Measurements from ENCODE around the gene C19orf25.

Gene C19orf25

DNA sequence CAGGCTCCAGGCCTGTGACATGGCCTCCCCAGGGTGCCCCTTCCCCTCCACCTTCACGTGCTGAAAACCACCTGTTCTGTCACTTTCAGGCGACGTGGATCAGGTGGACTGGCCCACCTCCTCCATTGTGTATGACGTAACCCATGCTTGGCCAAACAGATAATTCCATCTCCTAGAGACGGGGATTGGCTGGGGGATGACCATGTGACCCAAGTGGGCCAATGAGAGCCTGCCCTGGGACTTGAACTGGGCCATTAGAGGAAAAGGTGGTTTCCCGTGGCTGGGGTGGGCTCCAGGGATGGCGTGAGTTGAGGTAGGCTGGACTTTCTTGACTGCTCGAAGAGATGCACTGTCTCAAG is 37.4 kb upstream of the C19orf25 start:
- no peaks in the 10 kb centered on the region for H3K27me3 ChIP-seq (ENCODE audit: insufficient read depth, low read length, poor library complexity)
- H3K79me2 ChIP-seq (ENCODE audit: insufficient read depth, low read length) = no peaks in the 10 kb centered on the region
- H3K36me3 ChIP-seq (ENCODE audit: insufficient read depth, low read length) = no peaks in the 10 kb centered on the region
- no peak overlapping the region for H3K4me2 ChIP-seq (ENCODE audit: insufficient read depth, low read length)
- H3K4me1 ChIP-seq (ENCODE audit: insufficient read depth, low read length) = no peaks in the 10 kb centered on the region
- no peaks in the 10 kb centered on the region for H3K9me3 ChIP-seq (ENCODE audit: insufficient read depth, low read length, severe bottlenecking)
- DNase-seq (no peak), ATAC-seq (ENCODE audit: insufficient read depth, low read depth) (no peak)
- no peak overlapping the region for H3K9ac ChIP-seq (ENCODE audit: low read depth, low read length)
- no peaks in the 10 kb centered on the region; the same call in 1 of the 2 replicates for H4K20me1 ChIP-seq (ENCODE audit: insufficient read depth, low read length)
- TF ChIP-seq EZH2 (IDR thresholded peaks at IDR 0.05; ENCODE audit: borderline replicate concordance, low read depth, low read length, severe bottlenecking) = no peak
- TF ChIP-seq, protein P1, sequence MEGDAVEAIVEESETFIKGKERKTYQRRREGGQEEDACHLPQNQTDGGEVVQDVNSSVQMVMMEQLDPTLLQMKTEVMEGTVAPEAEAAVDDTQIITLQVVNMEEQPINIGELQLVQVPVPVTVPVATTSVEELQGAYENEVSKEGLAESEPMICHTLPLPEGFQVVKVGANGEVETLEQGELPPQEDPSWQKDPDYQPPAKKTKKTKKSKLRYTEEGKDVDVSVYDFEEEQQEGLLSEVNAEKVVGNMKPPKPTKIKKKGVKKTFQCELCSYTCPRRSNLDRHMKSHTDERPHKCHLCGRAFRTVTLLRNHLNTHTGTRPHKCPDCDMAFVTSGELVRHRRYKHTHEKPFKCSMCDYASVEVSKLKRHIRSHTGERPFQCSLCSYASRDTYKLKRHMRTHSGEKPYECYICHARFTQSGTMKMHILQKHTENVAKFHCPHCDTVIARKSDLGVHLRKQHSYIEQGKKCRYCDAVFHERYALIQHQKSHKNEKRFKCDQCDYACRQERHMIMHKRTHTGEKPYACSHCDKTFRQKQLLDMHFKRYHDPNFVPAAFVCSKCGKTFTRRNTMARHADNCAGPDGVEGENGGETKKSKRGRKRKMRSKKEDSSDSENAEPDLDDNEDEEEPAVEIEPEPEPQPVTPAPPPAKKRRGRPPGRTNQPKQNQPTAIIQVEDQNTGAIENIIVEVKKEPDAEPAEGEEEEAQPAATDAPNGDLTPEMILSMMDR (IDR thresholded peaks at IDR 0.05; ENCODE audit: borderline replicate concordance, extremely low read depth, low read length, poor library complexity, severe bottlenecking) = no peak
- H3K4me3 ChIP-seq (ENCODE audit: low read depth in 1 of 2, low read length in 2 of 2) = no peak overlapping the region
- H2AFZ ChIP-seq (ENCODE audit: low read depth, low read length) = no peak overlapping the region
- H3K27ac ChIP-seq (ENCODE audit: low read length) = no peak overlapping the region

DNA sequence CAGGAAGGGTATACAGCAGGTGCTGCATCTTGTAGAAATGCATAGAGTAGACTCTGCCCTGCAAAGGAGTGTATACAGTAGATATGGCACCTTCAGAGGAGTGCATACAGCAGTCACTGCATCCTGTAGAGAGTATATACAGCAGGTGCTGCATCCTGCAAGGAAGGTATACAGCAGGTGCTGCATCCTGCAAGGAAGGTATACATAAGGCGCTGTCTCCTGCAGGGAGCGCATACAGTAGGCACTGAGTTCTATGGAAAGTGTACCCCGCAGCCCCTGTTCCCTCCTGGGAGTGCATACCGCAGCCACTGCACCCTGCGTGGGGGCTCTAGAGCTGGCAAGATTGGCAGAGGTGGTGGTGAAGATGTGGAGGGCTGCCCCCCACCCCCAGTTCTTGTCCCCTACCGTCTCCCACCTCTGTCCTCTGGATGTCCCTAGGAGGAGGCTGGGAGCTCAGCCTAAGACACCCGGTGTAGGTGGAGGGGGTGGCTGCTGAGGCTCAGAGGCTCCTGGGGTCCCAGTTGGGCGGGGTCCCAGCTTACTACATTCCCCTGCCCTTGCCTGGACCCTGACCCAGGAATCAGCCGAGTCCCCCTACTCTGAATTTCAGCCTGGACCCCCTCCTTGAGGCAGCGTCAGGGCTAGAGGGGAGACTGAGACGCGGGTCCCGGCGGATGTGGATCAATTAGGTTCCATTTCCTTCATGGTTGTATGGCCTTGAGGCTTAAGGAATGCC is 36.1 kb upstream of the C19orf25 start:
- Histone ChIP-seq H3K9ac (ENCODE audit: low read depth, low read length) (no peak overlapping the region), H3K9me3 (ENCODE audit: insufficient read depth, low read length, severe bottlenecking) (no peaks in the 10 kb centered on the region), H3K27ac (ENCODE audit: low read length) (no peak overlapping the region), H3K79me2 (ENCODE audit: insufficient read depth, low read length) (no peaks in the 10 kb centered on the region), H3K4me1 (ENCODE audit: insufficient read depth, low read length) (no peaks in the 10 kb centered on the region), H3K36me3 (ENCODE audit: insufficient read depth, low read length) (no peaks in the 10 kb centered on the region), H3K4me3 (ENCODE audit: low read depth in 1 of 2, low read length in 2 of 2) (no peak overlapping the region), H4K20me1 (ENCODE audit: insufficient read depth, low read length) (no peaks in the 10 kb centered on the region; the same call in 1 of the 2 replicates), H3K27me3 (ENCODE audit: insufficient read depth, low read length, poor library complexity) (no peaks in the 10 kb centered on the region), H3K4me2 (ENCODE audit: insufficient read depth, low read length) (no peak overlapping the region), H2AFZ (ENCODE audit: low read depth, low read length) (no peak overlapping the region)
- no peak for DNase-seq
- TF ChIP-seq, protein P1 (IDR thresholded peaks at IDR 0.05; ENCODE audit: borderline replicate concordance, extremely low read depth, low read length, poor library complexity, severe bottlenecking) = no peak
- TF ChIP-seq EZH2 (IDR thresholded peaks at IDR 0.05; ENCODE audit: borderline replicate concordance, low read depth, low read length, severe bottlenecking) = no peak
- no peak for ATAC-seq (ENCODE audit: insufficient read depth, low read depth)

DNA sequence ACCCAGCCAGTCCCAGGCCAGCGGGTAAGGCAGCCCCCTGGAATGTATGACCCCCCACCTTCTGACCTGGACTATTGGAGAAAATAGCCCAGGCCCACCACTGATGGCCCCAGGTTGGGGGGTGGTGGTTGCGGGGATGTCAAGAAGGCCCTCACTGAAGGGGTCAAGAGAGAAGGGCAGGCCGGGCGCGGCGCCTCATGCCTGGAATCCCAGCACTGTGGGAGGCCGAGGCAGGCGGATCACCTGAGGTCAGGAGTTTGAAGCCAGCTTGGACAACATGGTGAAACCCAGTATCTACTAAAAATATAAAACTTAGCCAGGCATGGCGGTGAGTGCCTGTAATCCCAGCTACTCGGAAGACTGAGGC is 35.3 kb upstream of the C19orf25 start:
- Histone ChIP-seq H2AFZ (ENCODE audit: low read depth, low read length) (no peak overlapping the region), H3K4me2 (ENCODE audit: insufficient read depth, low read length) (no peak overlapping the region), H3K27me3 (ENCODE audit: insufficient read depth, low read length, poor library complexity) (no peaks in the 10 kb centered on the region), H3K4me3 (ENCODE audit: low read depth in 1 of 2, low read length in 2 of 2) (no peak overlapping the region), H3K27ac (ENCODE audit: low read length) (no peak overlapping the region), H3K4me1 (ENCODE audit: insufficient read depth, low read length) (no peaks in the 10 kb centered on the region), H3K79me2 (ENCODE audit: insufficient read depth, low read length) (no peaks in the 10 kb centered on the region), H3K9ac (ENCODE audit: low read depth, low read length) (no peak overlapping the region), H3K36me3 (ENCODE audit: insufficient read depth, low read length) (no peaks in the 10 kb centered on the region), H4K20me1 (ENCODE audit: insufficient read depth, low read length) (no peaks in the 10 kb centered on the region; the same call in 1 of the 2 replicates), H3K9me3 (ENCODE audit: insufficient read depth, low read length, severe bottlenecking) (no peaks in the 10 kb centered on the region)
- no peak for DNase-seq
- TF ChIP-seq, protein P1 (IDR thresholded peaks at IDR 0.05; ENCODE audit: borderline replicate concordance, extremely low read depth, low read length, poor library complexity, severe bottlenecking) = no peak
- no peak for ATAC-seq (ENCODE audit: insufficient read depth, low read depth)
